ENCODE results near the gene MED27.

DNA sequence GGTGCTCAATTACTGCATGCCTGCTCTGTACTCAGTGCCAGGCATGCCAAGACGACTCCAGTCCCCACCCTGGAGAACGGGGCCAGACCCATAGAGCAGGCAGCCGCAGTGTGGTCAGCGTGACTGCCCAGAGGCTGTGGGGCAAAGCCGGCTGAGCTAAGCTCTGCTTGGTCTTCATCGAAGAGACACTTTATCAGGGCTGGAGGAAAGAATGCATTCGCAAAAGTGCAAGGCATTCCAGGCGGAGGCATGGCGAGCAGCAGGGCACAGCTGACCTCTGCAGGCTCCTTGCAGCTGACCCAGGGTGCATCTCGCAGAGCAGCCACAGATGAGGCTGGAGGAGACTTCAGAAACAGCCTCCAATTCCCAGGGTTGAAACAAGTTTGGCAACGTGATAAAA, 13.6 kb downstream of the MED27 start:
- TF ChIP-seq, protein P1, sequence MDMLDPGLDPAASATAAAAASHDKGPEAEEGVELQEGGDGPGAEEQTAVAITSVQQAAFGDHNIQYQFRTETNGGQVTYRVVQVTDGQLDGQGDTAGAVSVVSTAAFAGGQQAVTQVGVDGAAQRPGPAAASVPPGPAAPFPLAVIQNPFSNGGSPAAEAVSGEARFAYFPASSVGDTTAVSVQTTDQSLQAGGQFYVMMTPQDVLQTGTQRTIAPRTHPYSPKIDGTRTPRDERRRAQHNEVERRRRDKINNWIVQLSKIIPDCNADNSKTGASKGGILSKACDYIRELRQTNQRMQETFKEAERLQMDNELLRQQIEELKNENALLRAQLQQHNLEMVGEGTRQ (IDR thresholded peaks at IDR 0.05; ENCODE audit: low read depth, low read length) = no peak
- TF ChIP-seq CEBPB (IDR thresholded peaks at IDR 0.05; ENCODE audit: low read depth, low read length) = no peak
- TF ChIP-seq CTCF (conservative IDR thresholded peaks at IDR 0.05; ENCODE audit: low read depth, low read length) = no peak
- TF ChIP-seq NFE2L2 (IDR thresholded peaks at IDR 0.05; ENCODE audit: low read depth, low read length) = no peak
- TF ChIP-seq RFX5 (IDR thresholded peaks at IDR 0.05; ENCODE audit: low read depth, low read length) = no peak
- TF ChIP-seq BHLHE40 (IDR thresholded peaks at IDR 0.05; ENCODE audit: low read depth, low read length) = no peak
- TF ChIP-seq POLR2A (IDR thresholded peaks at IDR 0.05; ENCODE audit: low read depth, low read length) = no peak
